GM23338 (cell line): ENCODE measurements around the gene WIPI1. TPM values are rescaled to one million over a fixed set of nuclear protein-coding genes. Genes with fewer than 3 reads are reported as not detected.

Experiments used
- ATAC-seq: fragments of 200-7000 bp; cut with Tn5 transposase; 3 replicates; pipeline ENCODE4 v1.9.1; 2020
- DNase-seq: peaks from one replicate; pipeline ENCODE4 v3.0.0-alpha.2; 2015; ENCODE audit warnings: low spot score
- H2AFZ ChIP-seq: fragments of 200-600 bp; sonication (generic); 2 replicates; pipeline ENCODE4 v1.8.0; 2016; ENCODE audit warnings: antibody characterized with exemption, mild to moderate bottlenecking, moderate library complexity
- H3F3A ChIP-seq: fragments of 200-600 bp; sonication (generic); replicated peaks from 2 replicates; pipeline ENCODE4 v1.8.0; 2017; ENCODE audit warnings: antibody characterized with exemption, mixed run types, low read depth
- H3K27ac ChIP-seq: fragments of 200-600 bp; sonication (generic); 2 replicates; pipeline ENCODE4 v1.6.1; 2016; ENCODE audit warnings: low read depth
- H3K27me3 ChIP-seq: fragments of 200-600 bp; sonication (generic); 2 replicates; pipeline ENCODE4 v1.8.0; 2016; ENCODE audit warnings: mild to moderate bottlenecking, mixed run types, moderate library complexity; ENCODE audit not compliant: insufficient read depth
- H3K36me3 ChIP-seq: fragments of 200-600 bp; sonication (generic); 2 replicates; pipeline ENCODE4 v1.8.0; 2016; ENCODE audit warnings: mild to moderate bottlenecking; ENCODE audit not compliant: insufficient read depth
- H3K4me1 ChIP-seq: fragments of 200-600 bp; sonication (generic); 2 replicates; pipeline ENCODE4 v1.8.0; 2016; ENCODE audit warnings: mild to moderate bottlenecking, moderate library complexity; ENCODE audit not compliant: insufficient read depth
- H3K4me2 ChIP-seq: fragments of 200-600 bp; sonication (generic); 2 replicates; pipeline ENCODE4 v1.7.1; 2017; ENCODE audit warnings: mixed run types
- H3K4me3 ChIP-seq: fragments of 200-600 bp; sonication (generic); 2 replicates; pipeline ENCODE4 v1.6.1; 2016; ENCODE audit warnings: mixed run types
- H3K79me2 ChIP-seq: fragments of 200-600 bp; sonication (generic); replicated peaks from 2 replicates; pipeline ENCODE4 v1.8.0; 2017; ENCODE audit warnings: mild to moderate bottlenecking; ENCODE audit not compliant: insufficient read depth
- H3K9me2 ChIP-seq: fragments of 200-600 bp; sonication (generic); 2 replicates; pipeline ENCODE4 v1.8.0; 2017; ENCODE audit not compliant: insufficient read depth
- H4K20me1 ChIP-seq: fragments of 200-600 bp; sonication (generic); replicated peaks from 2 replicates; pipeline ENCODE4 v1.8.0; 2017; ENCODE audit warnings: mild to moderate bottlenecking; ENCODE audit not compliant: insufficient read depth
- H3K27ac Mint-ChIP-seq: 2 replicates; pipeline ENCODE4 v1.8.0; 2020; ENCODE audit warnings: inconsistent platforms, mild to moderate bottlenecking, moderate library complexity, mixed read lengths
- H3K27me3 Mint-ChIP-seq: 3 replicates; pipeline ENCODE4 v1.8.0; 2022; ENCODE audit warnings: low read depth, mild to moderate bottlenecking, moderate library complexity, mixed read lengths, inconsistent platforms; ENCODE audit not compliant: insufficient read depth, poor library complexity
- H3K36me3 Mint-ChIP-seq: 3 replicates; pipeline ENCODE4 v1.8.0; 2021; ENCODE audit warnings: low read depth, mild to moderate bottlenecking, inconsistent platforms, moderate library complexity, mixed read lengths
- H3K4me1 Mint-ChIP-seq: 3 replicates; pipeline ENCODE4 v1.8.0; 2020; ENCODE audit warnings: mild to moderate bottlenecking, inconsistent platforms, mixed read lengths
- H3K4me3 Mint-ChIP-seq: 3 replicates; pipeline ENCODE4 v1.8.0; 2021; ENCODE audit warnings: moderate library complexity, mild to moderate bottlenecking, inconsistent platforms, mixed read lengths
- H3K9me3 Mint-ChIP-seq: 3 replicates; pipeline ENCODE4 v1.8.0; 2020; ENCODE audit warnings: moderate library complexity, mild to moderate bottlenecking, inconsistent platforms, mixed read lengths
- EZH2 ChIP-seq: fragments of 200-600 bp; sonication (generic); IDR thresholded peaks from one replicate; pipeline ENCODE4 v1.8.0; 2017; ENCODE audit warnings: antibody characterized with exemption, mild to moderate bottlenecking, low read depth; ENCODE audit not compliant: unreplicated experiment
- EZH2phosphoT487 ChIP-seq: fragments of 200-600 bp; sonication (generic); IDR thresholded peaks from one replicate; pipeline ENCODE4 v1.8.1; 2018; ENCODE audit warnings: antibody characterized with exemption; ENCODE audit not compliant: unreplicated experiment
- JUNB ChIP-seq: IDR thresholded peaks from one replicate; pipeline ENCODE4 v1.6.1; 2016; ENCODE audit warnings: antibody characterized with exemption; ENCODE audit not compliant: unreplicated experiment
- STAT1 ChIP-seq: IDR thresholded peaks from one replicate; pipeline ENCODE4 v1.6.1; 2016; ENCODE audit warnings: antibody characterized with exemption; ENCODE audit not compliant: unreplicated experiment
- ZNF114 ChIP-seq: fragments of 250-450 bp; sonication (Bioruptor Pico); IDR thresholded peaks from 2 replicates; pipeline ENCODE4 v1.5.0; 2020; ENCODE audit warnings: mild to moderate bottlenecking, moderate library complexity
- ZNF331 ChIP-seq: fragments of 250-450 bp; sonication (Bioruptor Pico); IDR thresholded peaks from 2 replicates; pipeline ENCODE4 v1.5.0; 2020; ENCODE audit warnings: low read depth, mild to moderate bottlenecking, moderate library complexity
- polyA plus RNA-seq: library from polyadenylated mRNA; unstranded; fragments of >200 nt; fragmentation: Nextera tagmentation; extraction: Ambion mirVana; gene quantifications from 2 replicates; pipeline ENCODE4 v1.2.1, GENCODE V29; 2016
- total RNA-seq: library from RNA; depleted of rRNA; stranded (reverse); fragments of >200 nt; shearing (Covaris generic); gene quantifications from 2 replicates; pipeline ENCODE4 v1.2.3, GENCODE V29; 2014
- TF ChIP-seq, protein P1 (sequence below): IDR thresholded peaks from one replicate; pipeline ENCODE4 v1.6.1; 2018; ENCODE audit warnings: antibody characterized with exemption; ENCODE audit not compliant: unreplicated experiment

The WIPI1 gene
- total and polyA plus RNA-seq, 2 experiments from 2014 or later = 24.1 to 29.3 TPM

DNA sequence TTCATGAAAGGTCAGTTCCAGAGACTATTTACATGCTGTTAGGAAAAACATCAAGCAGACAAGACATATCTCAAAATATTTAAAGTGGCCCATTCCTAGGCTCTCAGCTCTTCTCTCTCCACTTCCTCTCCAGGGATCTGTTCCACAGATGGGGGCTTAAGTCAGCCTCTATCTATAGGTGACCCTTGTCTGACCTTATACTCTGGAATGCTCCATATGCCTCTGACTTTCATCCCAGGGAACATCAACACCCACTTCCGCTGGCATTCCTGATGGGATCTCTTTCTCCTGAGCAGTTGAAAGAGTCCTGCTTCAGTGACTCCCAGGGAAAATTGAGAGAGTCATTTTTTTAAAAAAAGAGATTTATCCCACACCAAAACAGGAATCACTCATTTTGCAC is 11.5 kb upstream of the WIPI1 start:
- H3K4me1 ChIP-seq = no peaks in the 10 kb centered on the region
- no peak overlapping the region for H3K27ac ChIP-seq
- no peak for TF ChIP-seq EZH2
- no peaks in the 10 kb centered on the region for H3K36me3 ChIP-seq
- no peak; the same call in 2 of the 3 replicates for ATAC-seq
- no peaks in the 10 kb centered on the region for H3K36me3 Mint-ChIP-seq
- no peak overlapping the region for H3K4me3 Mint-ChIP-seq
- H3K27me3 Mint-ChIP-seq = no peaks in the 10 kb centered on the region
- H3F3A ChIP-seq = no peaks in the 10 kb centered on the region
- no peak overlapping the region for H2AFZ ChIP-seq
- H3K4me1 Mint-ChIP-seq = peaks cover 6% of the 10 kb centered on the region; the same call in 1 of the 3 replicates
- H3K9me2 ChIP-seq = no peaks in the 10 kb centered on the region
- no peak overlapping the region for H3K4me3 ChIP-seq
- H3K27ac Mint-ChIP-seq = no peak overlapping the region
- H3K79me2 ChIP-seq = no peaks in the 10 kb centered on the region
- DNase-seq = no peak
- H4K20me1 ChIP-seq = no peaks in the 10 kb centered on the region
- H3K9me3 Mint-ChIP-seq = no peaks in the 10 kb centered on the region; the same call in 2 of the 3 replicates
- no peak overlapping the region for H3K4me2 ChIP-seq
- no peaks in the 10 kb centered on the region for H3K27me3 ChIP-seq

DNA sequence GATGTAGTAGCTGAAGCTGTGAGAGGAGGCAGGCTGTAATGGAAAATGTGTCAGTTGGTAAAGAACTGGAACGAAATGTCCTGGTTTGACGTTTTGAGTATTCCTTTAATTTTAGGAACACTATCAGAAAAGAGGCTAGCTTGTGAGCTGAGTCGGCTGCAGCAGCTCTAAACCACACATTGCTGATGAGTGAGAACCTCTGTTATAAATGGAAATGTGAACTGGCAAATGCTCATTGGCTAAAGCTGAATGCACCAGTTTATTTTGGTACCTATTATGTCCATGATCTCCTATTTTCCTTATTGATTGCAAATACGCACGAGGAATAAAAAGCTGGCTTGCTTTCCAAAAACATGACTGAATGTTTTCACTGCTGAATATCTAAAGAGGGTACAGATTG is 11.0 kb upstream of the WIPI1 start:
- no peak overlapping the region for H2AFZ ChIP-seq
- no peaks in the 10 kb centered on the region for H3K4me1 ChIP-seq
- ATAC-seq = no peak
- H3K27me3 Mint-ChIP-seq = peaks cover under 1% of the 10 kb centered on the region
- no peaks in the 10 kb centered on the region for H4K20me1 ChIP-seq
- no peaks in the 10 kb centered on the region for H3K79me2 ChIP-seq
- H3K4me3 ChIP-seq = no peak overlapping the region
- H3K27ac Mint-ChIP-seq = no peak overlapping the region
- H3K27ac ChIP-seq = no peak overlapping the region
- TF ChIP-seq JUNB (no peak), EZH2phosphoT487 (no peak)
- peaks cover 9% of the 10 kb centered on the region; the same call in 2 of the 3 replicates for H3K4me1 Mint-ChIP-seq
- DNase-seq = no peak
- H3K4me3 Mint-ChIP-seq = no peak overlapping the region
- H3K4me2 ChIP-seq = no peak overlapping the region
- H3K27me3 ChIP-seq = no peaks in the 10 kb centered on the region
- no peaks in the 10 kb centered on the region; the same call in 2 of the 3 replicates for H3K9me3 Mint-ChIP-seq
- H3K9me2 ChIP-seq = no peaks in the 10 kb centered on the region
- H3K36me3 Mint-ChIP-seq = no peaks in the 10 kb centered on the region
- no peaks in the 10 kb centered on the region for H3K36me3 ChIP-seq
- no peaks in the 10 kb centered on the region for H3F3A ChIP-seq

DNA sequence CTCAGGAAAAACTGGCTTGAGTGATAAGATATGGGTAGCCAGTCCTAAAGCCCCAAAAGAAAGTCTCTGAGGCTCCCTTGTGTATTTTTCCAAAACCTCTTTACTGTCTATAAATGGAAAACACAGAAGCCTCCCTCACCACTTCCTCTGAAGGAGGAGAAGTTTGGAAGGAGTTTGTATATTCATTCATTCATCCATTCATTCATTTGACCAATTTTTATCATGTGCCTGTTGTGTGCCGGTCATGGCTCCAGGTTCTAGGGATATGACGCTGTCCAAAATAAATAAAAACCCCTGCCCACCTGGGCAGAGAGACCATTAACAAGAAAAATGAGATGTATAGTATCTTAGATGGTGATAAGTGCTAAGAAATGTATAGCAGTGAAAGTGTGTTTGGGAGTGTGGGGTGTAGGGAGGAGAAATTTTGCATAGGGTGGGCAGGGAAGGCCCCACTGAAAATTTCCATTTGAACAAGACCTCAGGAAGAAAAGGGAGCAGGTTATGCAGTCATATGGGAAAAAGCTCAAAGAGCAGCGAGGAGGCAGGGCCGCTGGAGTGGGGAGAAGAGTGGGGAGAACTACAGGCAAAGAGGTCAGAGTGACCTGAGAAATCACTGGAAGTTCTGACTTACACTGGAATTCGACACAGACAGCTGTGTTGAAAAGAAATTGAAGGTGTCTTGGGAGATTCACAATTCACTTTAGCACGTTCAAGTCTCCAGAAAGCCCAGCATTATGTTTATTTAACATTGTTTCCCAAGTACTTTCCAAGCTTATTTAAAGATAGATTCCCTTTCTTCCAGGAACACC is 6.1 kb upstream of the WIPI1 start:
- Histone ChIP-seq H3K27ac (no peak overlapping the region), H2AFZ (no peak overlapping the region), H3K4me2 (no peak overlapping the region), H3K79me2 (no peaks in the 10 kb centered on the region), H3K9me2 (no peaks in the 10 kb centered on the region), H3K36me3 (no peaks in the 10 kb centered on the region), H4K20me1 (no peaks in the 10 kb centered on the region), H3K4me3 (no peak overlapping the region), H3F3A (no peaks in the 10 kb centered on the region), H3K4me1 (peaks cover 36% of the 10 kb centered on the region), H3K27me3 (peaks cover 7% of the 10 kb centered on the region; the same call in 1 of the 2 replicates)
- H3K4me1 Mint-ChIP-seq = peaks cover 42% of the 10 kb centered on the region
- TF ChIP-seq, protein P1, sequence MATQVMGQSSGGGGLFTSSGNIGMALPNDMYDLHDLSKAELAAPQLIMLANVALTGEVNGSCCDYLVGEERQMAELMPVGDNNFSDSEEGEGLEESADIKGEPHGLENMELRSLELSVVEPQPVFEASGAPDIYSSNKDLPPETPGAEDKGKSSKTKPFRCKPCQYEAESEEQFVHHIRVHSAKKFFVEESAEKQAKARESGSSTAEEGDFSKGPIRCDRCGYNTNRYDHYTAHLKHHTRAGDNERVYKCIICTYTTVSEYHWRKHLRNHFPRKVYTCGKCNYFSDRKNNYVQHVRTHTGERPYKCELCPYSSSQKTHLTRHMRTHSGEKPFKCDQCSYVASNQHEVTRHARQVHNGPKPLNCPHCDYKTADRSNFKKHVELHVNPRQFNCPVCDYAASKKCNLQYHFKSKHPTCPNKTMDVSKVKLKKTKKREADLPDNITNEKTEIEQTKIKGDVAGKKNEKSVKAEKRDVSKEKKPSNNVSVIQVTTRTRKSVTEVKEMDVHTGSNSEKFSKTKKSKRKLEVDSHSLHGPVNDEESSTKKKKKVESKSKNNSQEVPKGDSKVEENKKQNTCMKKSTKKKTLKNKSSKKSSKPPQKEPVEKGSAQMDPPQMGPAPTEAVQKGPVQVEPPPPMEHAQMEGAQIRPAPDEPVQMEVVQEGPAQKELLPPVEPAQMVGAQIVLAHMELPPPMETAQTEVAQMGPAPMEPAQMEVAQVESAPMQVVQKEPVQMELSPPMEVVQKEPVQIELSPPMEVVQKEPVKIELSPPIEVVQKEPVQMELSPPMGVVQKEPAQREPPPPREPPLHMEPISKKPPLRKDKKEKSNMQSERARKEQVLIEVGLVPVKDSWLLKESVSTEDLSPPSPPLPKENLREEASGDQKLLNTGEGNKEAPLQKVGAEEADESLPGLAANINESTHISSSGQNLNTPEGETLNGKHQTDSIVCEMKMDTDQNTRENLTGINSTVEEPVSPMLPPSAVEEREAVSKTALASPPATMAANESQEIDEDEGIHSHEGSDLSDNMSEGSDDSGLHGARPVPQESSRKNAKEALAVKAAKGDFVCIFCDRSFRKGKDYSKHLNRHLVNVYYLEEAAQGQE = no peak
- no peak for TF ChIP-seq ZNF114
- TF ChIP-seq STAT1 = no peak
- TF ChIP-seq ZNF331 (CRISPR knock-in tag) = no peak
- no peak for TF ChIP-seq JUNB
- H3K27ac Mint-ChIP-seq = no peak overlapping the region
- DNase-seq (no peak), ATAC-seq (no peak)
- no peak overlapping the region for H3K4me3 Mint-ChIP-seq
- no peaks in the 10 kb centered on the region; the same call in 1 of the 3 replicates for H3K9me3 Mint-ChIP-seq
- H3K36me3 Mint-ChIP-seq = no peaks in the 10 kb centered on the region
- H3K27me3 Mint-ChIP-seq = peaks cover 2% of the 10 kb centered on the region
